GM23338 (cell line): ENCODE measurements around the gene MAGI3. TPM values are rescaled to one million over a fixed set of nuclear protein-coding genes. Genes with fewer than 3 reads are reported as not detected.

ENCODE experiments used
- ATAC-seq: fragments of 200-7000 bp; cut with Tn5 transposase; 3 replicates; pipeline ENCODE4 v1.9.1; 2020
- DNase-seq: peaks from one replicate; pipeline ENCODE4 v3.0.0-alpha.2; 2015; ENCODE audit warnings: low spot score
- H2AFZ ChIP-seq: fragments of 200-600 bp; sonication (generic); 2 replicates; pipeline ENCODE4 v1.8.0; 2016; ENCODE audit warnings: antibody characterized with exemption, mild to moderate bottlenecking, moderate library complexity
- H3F3A ChIP-seq: fragments of 200-600 bp; sonication (generic); replicated peaks from 2 replicates; pipeline ENCODE4 v1.8.0; 2017; ENCODE audit warnings: antibody characterized with exemption, mixed run types, low read depth
- H3K27ac ChIP-seq: fragments of 200-600 bp; sonication (generic); 2 replicates; pipeline ENCODE4 v1.6.1; 2016; ENCODE audit warnings: low read depth
- H3K27me3 ChIP-seq: fragments of 200-600 bp; sonication (generic); 2 replicates; pipeline ENCODE4 v1.8.0; 2016; ENCODE audit warnings: mild to moderate bottlenecking, mixed run types, moderate library complexity; ENCODE audit not compliant: insufficient read depth
- H3K36me3 ChIP-seq: fragments of 200-600 bp; sonication (generic); 2 replicates; pipeline ENCODE4 v1.8.0; 2016; ENCODE audit warnings: mild to moderate bottlenecking; ENCODE audit not compliant: insufficient read depth
- H3K4me1 ChIP-seq: fragments of 200-600 bp; sonication (generic); 2 replicates; pipeline ENCODE4 v1.8.0; 2016; ENCODE audit warnings: mild to moderate bottlenecking, moderate library complexity; ENCODE audit not compliant: insufficient read depth
- H3K4me2 ChIP-seq: fragments of 200-600 bp; sonication (generic); 2 replicates; pipeline ENCODE4 v1.7.1; 2017; ENCODE audit warnings: mixed run types
- H3K4me3 ChIP-seq: fragments of 200-600 bp; sonication (generic); 2 replicates; pipeline ENCODE4 v1.6.1; 2016; ENCODE audit warnings: mixed run types
- H3K79me2 ChIP-seq: fragments of 200-600 bp; sonication (generic); replicated peaks from 2 replicates; pipeline ENCODE4 v1.8.0; 2017; ENCODE audit warnings: mild to moderate bottlenecking; ENCODE audit not compliant: insufficient read depth
- H3K9me2 ChIP-seq: fragments of 200-600 bp; sonication (generic); 2 replicates; pipeline ENCODE4 v1.8.0; 2017; ENCODE audit not compliant: insufficient read depth
- H4K20me1 ChIP-seq: fragments of 200-600 bp; sonication (generic); replicated peaks from 2 replicates; pipeline ENCODE4 v1.8.0; 2017; ENCODE audit warnings: mild to moderate bottlenecking; ENCODE audit not compliant: insufficient read depth
- H3K27ac Mint-ChIP-seq: 2 replicates; pipeline ENCODE4 v1.8.0; 2020; ENCODE audit warnings: inconsistent platforms, mild to moderate bottlenecking, moderate library complexity, mixed read lengths
- H3K27me3 Mint-ChIP-seq: 3 replicates; pipeline ENCODE4 v1.8.0; 2022; ENCODE audit warnings: low read depth, mild to moderate bottlenecking, moderate library complexity, mixed read lengths, inconsistent platforms; ENCODE audit not compliant: insufficient read depth, poor library complexity
- H3K36me3 Mint-ChIP-seq: 3 replicates; pipeline ENCODE4 v1.8.0; 2021; ENCODE audit warnings: low read depth, mild to moderate bottlenecking, inconsistent platforms, moderate library complexity, mixed read lengths
- H3K4me1 Mint-ChIP-seq: 3 replicates; pipeline ENCODE4 v1.8.0; 2020; ENCODE audit warnings: mild to moderate bottlenecking, inconsistent platforms, mixed read lengths
- H3K4me3 Mint-ChIP-seq: 3 replicates; pipeline ENCODE4 v1.8.0; 2021; ENCODE audit warnings: moderate library complexity, mild to moderate bottlenecking, inconsistent platforms, mixed read lengths
- H3K9me3 Mint-ChIP-seq: 3 replicates; pipeline ENCODE4 v1.8.0; 2020; ENCODE audit warnings: moderate library complexity, mild to moderate bottlenecking, inconsistent platforms, mixed read lengths
- CTCF ChIP-seq, 2 experiments: fragments of 200-600 bp in 1 of 2; sonication (generic) in 1 of 2; conservative IDR thresholded peaks; 2 replicates each; pipeline versions ENCODE4 v1.5.1 to v1.6.1; 2016 to 2017; ENCODE audit warnings: antibody characterized with exemption in 2 of 2, low read depth in 2 of 2, mild to moderate bottlenecking in 2 of 2, moderate library complexity in 1 of 2
- ETS1 ChIP-seq: IDR thresholded peaks from 2 replicates; pipeline ENCODE4 v1.6.1; 2016; ENCODE audit warnings: antibody characterized with exemption
- EZH2phosphoT487 ChIP-seq: fragments of 200-600 bp; sonication (generic); IDR thresholded peaks from one replicate; pipeline ENCODE4 v1.8.1; 2018; ENCODE audit warnings: antibody characterized with exemption; ENCODE audit not compliant: unreplicated experiment
- NANOG ChIP-seq: IDR thresholded peaks from 2 replicates; pipeline ENCODE4 v1.6.1; 2016; ENCODE audit warnings: antibody characterized with exemption, borderline replicate concordance
- POLR2AphosphoS5 ChIP-seq: IDR thresholded peaks from 2 replicates; pipeline ENCODE4 v1.6.1; 2016; ENCODE audit warnings: antibody characterized with exemption, low read depth
- polyA plus RNA-seq: library from polyadenylated mRNA; unstranded; fragments of >200 nt; fragmentation: Nextera tagmentation; extraction: Ambion mirVana; gene quantifications from 2 replicates; pipeline ENCODE4 v1.2.1, GENCODE V29; 2016
- total RNA-seq: library from RNA; depleted of rRNA; stranded (reverse); fragments of >200 nt; shearing (Covaris generic); gene quantifications from 2 replicates; pipeline ENCODE4 v1.2.3, GENCODE V29; 2014

MAGI3 gene
- total and polyA plus RNA-seq, 2 experiments from 2014 or later, result 3.9 to 10.0 TPM

GRCh38 chr1:113390871-113391648, 745 bp downstream of the MAGI3 start:
- no peaks in the 10 kb centered on the region for H3K9me3 Mint-ChIP-seq
- ATAC-seq (peak; percentile 10), DNase-seq (peak; percentile 65)
- Histone ChIP-seq H3F3A (peaks cover 7% of the 10 kb centered on the region), H3K4me3 (peak overlapping the region; percentile 83), H3K27me3 (peaks cover 18% of the 10 kb centered on the region), H3K79me2 (peaks cover 42% of the 10 kb centered on the region), H3K4me1 (peaks cover 24% of the 10 kb centered on the region), H3K27ac (no peak overlapping the region), H2AFZ (peak overlapping the region; percentile 92; the same call in 1 of the 2 replicates), H3K9me2 (no peaks in the 10 kb centered on the region), H3K36me3 (no peaks in the 10 kb centered on the region), H3K4me2 (peak overlapping the region; percentile 88), H4K20me1 (no peaks in the 10 kb centered on the region; the same call in 1 of the 2 replicates)
- no peaks in the 10 kb centered on the region for H3K36me3 Mint-ChIP-seq
- TF ChIP-seq CTCF (conservative IDR thresholded peaks at IDR 0.05; ENCODE audit: low read depth in 2 of 2), result peak in 1 of 2 experiments; percentile 28; a peak in 2 of 4 replicates
- TF ChIP-seq EZH2phosphoT487, result no peak
- peak overlapping the region; percentile 84 for H3K4me3 Mint-ChIP-seq
- H3K27me3 Mint-ChIP-seq, result peaks cover 7% of the 10 kb centered on the region
- H3K4me1 Mint-ChIP-seq, result peaks cover 19% of the 10 kb centered on the region
- H3K27ac Mint-ChIP-seq, result no peak overlapping the region

GRCh38 chr1:113391649-113392271, 1.4 kb downstream of the MAGI3 start:
- H3K27me3 Mint-ChIP-seq, result peaks cover 8% of the 10 kb centered on the region
- Histone ChIP-seq H3K4me3 (peak overlapping the region; percentile 83), H3F3A (peaks cover 7% of the 10 kb centered on the region), H3K79me2 (peaks cover 42% of the 10 kb centered on the region), H3K4me1 (peaks cover 24% of the 10 kb centered on the region), H3K27ac (no peak overlapping the region), H3K36me3 (no peaks in the 10 kb centered on the region), H2AFZ (no peak overlapping the region), H3K4me2 (peak overlapping the region; percentile 88), H4K20me1 (no peaks in the 10 kb centered on the region; the same call in 1 of the 2 replicates), H3K27me3 (peaks cover 18% of the 10 kb centered on the region), H3K9me2 (no peaks in the 10 kb centered on the region)
- H3K36me3 Mint-ChIP-seq, result no peaks in the 10 kb centered on the region
- no peak for TF ChIP-seq NANOG
- no peak for DNase-seq
- peaks cover 19% of the 10 kb centered on the region for H3K4me1 Mint-ChIP-seq
- peak overlapping the region; percentile 84 for H3K4me3 Mint-ChIP-seq
- H3K27ac Mint-ChIP-seq, result no peak overlapping the region
- ATAC-seq, result no peak
- no peaks in the 10 kb centered on the region for H3K9me3 Mint-ChIP-seq

- DNase-seq, result no peak
- Histone ChIP-seq H3K36me3 (no peaks in the 10 kb centered on the region), H2AFZ (no peak overlapping the region), H3F3A (peaks cover 7% of the 10 kb centered on the region), H4K20me1 (no peaks in the 10 kb centered on the region; the same call in 1 of the 2 replicates), H3K27me3 (peaks cover 18% of the 10 kb centered on the region), H3K4me3 (0 out of 2 replicates have a peak overlapping the region, but pooled peaks have one; percentile 83), H3K4me2 (peak overlapping the region; percentile 88; the same call in 1 of the 2 replicates), H3K27ac (no peak overlapping the region), H3K9me2 (no peaks in the 10 kb centered on the region), H3K79me2 (peaks cover 42% of the 10 kb centered on the region), H3K4me1 (peaks cover 24% of the 10 kb centered on the region)
- H3K27me3 Mint-ChIP-seq, result peaks cover 8% of the 10 kb centered on the region
- no peaks in the 10 kb centered on the region for H3K36me3 Mint-ChIP-seq
- H3K27ac Mint-ChIP-seq, result no peak overlapping the region
- peaks cover 19% of the 10 kb centered on the region for H3K4me1 Mint-ChIP-seq
- ATAC-seq, result no peak
- H3K4me3 Mint-ChIP-seq, result no peak overlapping the region
- no peaks in the 10 kb centered on the region for H3K9me3 Mint-ChIP-seq
- no peak for TF ChIP-seq CTCF (conservative IDR thresholded peaks at IDR 0.05; ENCODE audit: low read depth in 2 of 2)
- TF ChIP-seq ETS1, result no peak
- no peak for TF ChIP-seq POLR2AphosphoS5
These were observed 2.3 kb downstream of the MAGI3 start for GRCh38 chr1:113392541-113393128.
